HG03139 (cell line): Measurements from ENCODE around the gene OTOP1.
"Not testable (repeated sequence)": the region's sequence is repeated elsewhere in the genome, so short reads cannot be mapped to it uniquely, and the experiment has no call there.

Experiments used
- ATAC-seq: cut with Tn5 transposase; IDR thresholded peaks from one replicate; pipeline ENCODE4 v1.9.1; 2021; ENCODE audit not compliant: unreplicated experiment

Gene OTOP1

DNA sequence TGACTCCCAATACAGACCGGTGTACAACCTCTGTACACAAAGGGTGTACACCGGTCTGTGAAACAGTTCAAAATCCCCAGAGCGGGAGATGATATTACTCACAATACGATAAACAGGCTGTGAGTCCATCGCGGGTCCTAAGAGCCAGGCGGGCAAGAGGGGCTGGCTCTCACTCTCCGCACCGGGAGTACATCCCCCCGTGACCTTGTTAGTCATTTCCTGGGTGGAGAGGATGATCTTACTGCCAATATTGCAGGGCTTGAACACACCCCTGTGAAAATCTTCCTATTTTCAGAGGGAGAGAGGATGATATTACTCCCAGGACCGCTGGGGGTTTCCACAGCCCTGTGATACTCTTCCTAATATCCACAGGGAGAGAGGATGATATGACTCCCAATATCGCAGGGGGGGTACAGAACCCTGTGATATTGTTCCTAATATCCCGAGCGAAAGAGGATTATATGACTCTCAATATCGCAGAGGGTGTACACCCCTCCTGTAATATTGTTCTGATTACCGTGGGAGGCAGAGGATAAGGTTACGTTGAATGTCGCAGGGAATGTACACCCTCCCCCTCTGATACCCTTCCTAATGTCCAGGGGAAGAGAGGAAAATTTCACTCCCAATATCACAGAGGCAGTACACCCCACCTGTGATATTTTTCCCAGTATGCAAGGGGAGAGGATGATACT lies 60.9 kb downstream of the OTOP1 start:
- not testable (repeated sequence) for ATAC-seq

DNA sequence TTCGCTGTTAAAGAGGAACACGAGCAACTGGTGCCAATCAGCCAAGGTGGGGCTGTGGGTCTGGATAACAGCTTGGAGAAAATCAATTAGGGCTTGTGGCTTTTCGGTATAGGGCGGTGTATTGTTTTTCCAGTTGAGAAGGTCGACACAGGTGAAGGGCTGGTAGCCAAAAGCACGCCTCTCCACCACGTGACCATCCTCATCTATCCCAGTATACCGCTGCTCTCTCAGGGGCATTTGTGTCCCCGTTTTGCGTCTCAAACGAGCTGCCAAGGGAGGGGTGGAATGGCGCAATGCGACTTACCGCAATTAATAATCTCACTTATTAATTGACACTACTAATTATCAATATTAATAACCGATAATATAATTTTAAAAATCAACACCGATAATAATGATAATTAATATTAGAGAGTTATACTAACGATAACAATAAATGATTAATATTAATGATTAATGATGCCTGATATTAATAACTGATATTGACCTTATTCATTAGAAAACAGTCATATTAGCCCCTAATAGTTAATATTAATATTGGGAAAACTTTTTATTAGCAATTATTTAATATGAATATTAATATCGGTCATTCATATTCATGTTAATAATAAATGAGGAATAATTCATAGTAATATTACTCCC lies 62.1 kb downstream of the OTOP1 start:
- not testable (repeated sequence) for ATAC-seq

DNA sequence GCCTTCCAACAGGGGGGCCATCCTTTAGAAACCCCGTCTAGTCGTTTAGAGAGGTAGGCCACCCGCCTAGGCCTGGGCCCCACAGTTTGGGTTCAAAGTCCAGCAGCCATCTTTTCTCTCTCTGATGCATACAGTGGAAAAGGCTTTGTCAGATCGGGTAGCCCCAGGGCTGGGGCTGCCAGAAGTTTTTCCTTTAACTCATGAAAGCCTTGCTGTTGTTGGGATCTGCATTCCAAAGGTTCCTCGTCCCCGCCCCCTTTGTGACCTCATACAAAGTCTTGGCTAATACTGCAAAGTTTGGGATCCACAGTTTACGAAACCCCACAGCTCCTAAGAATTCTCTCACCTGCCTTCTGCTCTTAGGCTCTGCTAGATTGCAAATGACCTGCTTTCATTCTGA lies 64.5 kb downstream of the OTOP1 start:
- ATAC-seq: not testable (repeated sequence)

DNA sequence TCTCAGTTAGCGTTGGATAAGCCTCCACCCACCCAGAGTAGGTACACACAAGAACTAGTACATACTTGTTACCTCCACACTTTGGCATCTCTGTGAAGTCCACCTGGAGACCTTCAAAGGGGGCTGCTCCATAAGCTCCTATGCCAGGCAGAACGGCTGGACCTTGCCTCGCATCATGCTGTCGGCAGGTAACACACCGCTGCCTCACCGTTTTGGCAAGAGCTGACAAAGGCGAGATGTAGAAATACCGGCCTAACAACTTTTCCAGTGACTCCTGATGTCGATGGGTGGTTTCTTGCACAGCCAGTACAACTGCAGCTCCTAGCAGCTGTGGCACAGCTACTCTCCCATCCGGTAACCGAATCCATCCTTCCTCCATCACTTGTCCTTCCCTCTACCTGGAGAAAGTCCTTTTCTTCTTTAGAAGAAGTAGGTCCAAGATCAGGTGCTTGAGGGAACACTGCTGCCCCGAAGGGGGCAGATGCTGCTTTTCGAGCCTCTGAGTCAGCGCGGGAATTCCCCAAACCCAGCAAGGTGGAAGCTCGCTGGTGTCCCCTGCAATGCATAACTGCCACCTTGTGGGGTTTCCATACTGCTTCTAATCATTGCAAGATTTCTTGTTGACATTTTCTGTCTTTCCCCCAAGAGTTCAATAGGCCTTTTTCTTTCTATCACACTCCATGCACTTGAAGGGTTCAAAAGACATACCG lies 65.6 kb downstream of the OTOP1 start:
- ATAC-seq: not testable (repeated sequence)

DNA sequence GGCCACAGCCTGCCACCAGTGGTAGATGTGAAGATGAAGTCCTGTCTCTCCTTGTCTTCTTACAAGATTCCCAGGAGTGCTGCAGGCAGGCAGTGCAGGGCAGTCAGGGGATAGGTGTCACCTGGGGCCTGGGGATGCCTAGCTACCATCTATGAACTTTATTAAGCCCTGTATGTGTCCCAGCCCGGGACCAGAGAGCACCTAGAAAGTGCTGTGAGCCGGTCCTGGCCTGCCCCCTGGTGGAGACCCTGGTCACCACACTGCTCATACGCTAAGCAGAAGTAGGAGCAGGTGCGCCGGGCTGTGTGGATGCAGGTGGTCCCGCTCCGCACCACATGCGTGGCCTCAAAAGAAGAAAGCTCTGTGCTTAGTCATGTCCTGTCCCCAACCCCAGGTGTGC lies 81.1 kb downstream of the OTOP1 start:
- ATAC-seq: not testable (repeated sequence)

DNA sequence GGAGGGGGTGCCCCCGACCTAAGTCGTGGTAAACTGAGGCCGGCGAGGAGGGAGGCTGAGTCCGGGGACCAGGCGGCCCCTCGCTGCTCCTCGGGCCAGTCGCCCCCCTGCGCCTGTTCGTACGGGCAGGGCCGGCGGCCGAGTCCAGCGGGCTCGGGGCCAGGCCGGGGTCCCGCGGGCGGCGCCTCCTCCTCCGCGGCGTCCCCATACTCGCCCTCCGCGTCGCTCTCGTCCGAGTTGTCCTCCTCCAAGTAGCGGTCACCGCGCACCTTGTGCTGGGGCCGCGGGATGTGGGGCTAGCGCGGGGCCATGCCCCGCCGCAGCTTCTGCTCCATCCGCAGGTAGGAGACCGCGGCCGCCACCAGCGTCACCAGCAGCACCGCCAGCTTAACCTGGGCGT lies 83.4 kb downstream of the OTOP1 start:
- not testable (repeated sequence) for ATAC-seq

DNA sequence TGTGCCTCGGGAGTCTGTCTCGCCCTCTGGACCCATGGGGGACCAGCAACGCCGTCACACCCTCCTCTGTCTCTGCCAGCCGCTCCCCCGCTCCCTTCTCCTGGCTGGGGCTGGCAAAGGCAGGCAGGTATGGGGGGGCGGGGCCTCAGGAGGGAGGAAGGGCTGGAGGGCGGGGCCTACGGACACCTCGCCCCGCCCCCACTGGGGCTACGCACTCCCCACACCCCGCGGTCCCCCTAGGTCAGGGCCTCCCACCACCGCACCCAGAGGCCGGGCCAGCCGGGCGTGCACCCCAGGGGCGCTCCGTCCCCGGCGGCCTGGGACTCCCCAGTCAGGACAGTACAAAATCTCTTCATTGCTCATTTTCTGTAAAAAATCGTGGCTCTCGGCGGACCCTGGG lies 84.0 kb downstream of the OTOP1 start:
- not testable (repeated sequence) for ATAC-seq

DNA sequence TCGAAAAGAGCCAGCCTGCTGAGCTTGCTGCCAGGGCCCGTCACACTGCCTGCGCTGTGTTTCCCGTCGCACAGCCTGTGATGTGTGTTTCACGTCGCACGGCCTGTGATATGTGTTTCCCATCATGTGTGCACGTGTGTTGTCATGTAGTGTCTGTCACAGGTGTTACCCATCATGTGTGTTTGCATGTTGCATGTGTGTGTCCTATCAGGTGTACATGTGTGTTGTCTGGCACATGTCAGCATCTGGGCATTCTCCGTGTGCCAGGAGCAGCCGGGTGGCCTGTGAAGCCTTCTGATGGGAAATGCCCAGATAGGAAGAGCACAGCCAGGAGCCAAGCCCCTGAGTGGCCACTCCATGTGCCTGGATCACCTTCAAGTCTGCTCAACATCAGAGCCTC lies 85.5 kb downstream of the OTOP1 start:
- ATAC-seq: not testable (repeated sequence)
